Osteoblast (primary cell): ENCODE results near the gene IRX3. TPM values are rescaled to one million over a fixed set of nuclear protein-coding genes. Genes with fewer than 3 reads are reported as not detected.
A peak's percentile ranks its signal among the peaks of the same experiment; 100 is the strongest.

ENCODE experiments used
- DNase-seq: peaks from one replicate; pipeline ENCODE4 v3.0.0; 2011; ENCODE audit warnings: low spot score, mixed read lengths; ENCODE audit not compliant: insufficient read length; ENCODE audit errors: missing footprints
- H2AFZ ChIP-seq: 2 replicates; pipeline ENCODE4 v1.6.0; 2011; ENCODE audit warnings: mild to moderate bottlenecking, low read length
- H3K27ac ChIP-seq: 2 replicates; pipeline ENCODE4 v1.5.1; 2011; ENCODE audit warnings: mild to moderate bottlenecking, low read depth, low read length, moderate library complexity
- H3K27me3 ChIP-seq: 2 replicates; pipeline ENCODE4 v1.6.0; 2012; ENCODE audit warnings: mild to moderate bottlenecking, control low read depth, inconsistent platforms, low read length, moderate library complexity; ENCODE audit not compliant: insufficient read depth
- H3K36me3 ChIP-seq: 2 replicates; pipeline ENCODE4 v1.5.1; 2011; ENCODE audit warnings: mild to moderate bottlenecking, low read length, control low read depth, moderate library complexity; ENCODE audit not compliant: insufficient read depth
- H3K4me1 ChIP-seq: 2 replicates; pipeline ENCODE4 v1.5.1; 2011; ENCODE audit warnings: mild to moderate bottlenecking, low read length, control low read depth, moderate library complexity; ENCODE audit not compliant: insufficient read depth
- H3K4me2 ChIP-seq: 2 replicates; pipeline ENCODE4 v1.6.0; 2011; ENCODE audit warnings: mild to moderate bottlenecking, low read length; ENCODE audit not compliant: insufficient read depth
- H3K4me3 ChIP-seq: fragments of 200-600 bp; sonication (generic); 3 replicates; pipeline ENCODE4 v1.5.1; 2012; ENCODE audit warnings: mild to moderate bottlenecking, low read length, inconsistent platforms; ENCODE audit not compliant: insufficient read depth
- H3K79me2 ChIP-seq: 2 replicates; pipeline ENCODE4 v1.6.0; 2012; ENCODE audit warnings: mild to moderate bottlenecking, low read length, control low read depth, inconsistent platforms; ENCODE audit not compliant: insufficient read depth
- H3K9me3 ChIP-seq: 2 replicates; pipeline ENCODE4 v1.5.1; 2011; ENCODE audit warnings: low read depth, low read length, control low read depth
- H4K20me1 ChIP-seq: 2 replicates; pipeline ENCODE4 v1.6.0; 2012; ENCODE audit warnings: mild to moderate bottlenecking, low read length, control low read depth; ENCODE audit not compliant: insufficient read depth
- total RNA-seq: library from RNA; depleted of rRNA; stranded (reverse); fragments of >200 nt; gene quantifications from 2 replicates; pipeline ENCODE4 v1.2.3, GENCODE V29; 2012
- TF ChIP-seq, protein P1 (sequence below): IDR thresholded peaks from 2 replicates; pipeline ENCODE4 v1.5.1; 2011; ENCODE audit warnings: mild to moderate bottlenecking, low read depth, low read length, moderate library complexity; ENCODE audit errors: extremely low read depth

The IRX3 gene
- total RNA-seq, 1 donor = 71.7 TPM

DNA sequence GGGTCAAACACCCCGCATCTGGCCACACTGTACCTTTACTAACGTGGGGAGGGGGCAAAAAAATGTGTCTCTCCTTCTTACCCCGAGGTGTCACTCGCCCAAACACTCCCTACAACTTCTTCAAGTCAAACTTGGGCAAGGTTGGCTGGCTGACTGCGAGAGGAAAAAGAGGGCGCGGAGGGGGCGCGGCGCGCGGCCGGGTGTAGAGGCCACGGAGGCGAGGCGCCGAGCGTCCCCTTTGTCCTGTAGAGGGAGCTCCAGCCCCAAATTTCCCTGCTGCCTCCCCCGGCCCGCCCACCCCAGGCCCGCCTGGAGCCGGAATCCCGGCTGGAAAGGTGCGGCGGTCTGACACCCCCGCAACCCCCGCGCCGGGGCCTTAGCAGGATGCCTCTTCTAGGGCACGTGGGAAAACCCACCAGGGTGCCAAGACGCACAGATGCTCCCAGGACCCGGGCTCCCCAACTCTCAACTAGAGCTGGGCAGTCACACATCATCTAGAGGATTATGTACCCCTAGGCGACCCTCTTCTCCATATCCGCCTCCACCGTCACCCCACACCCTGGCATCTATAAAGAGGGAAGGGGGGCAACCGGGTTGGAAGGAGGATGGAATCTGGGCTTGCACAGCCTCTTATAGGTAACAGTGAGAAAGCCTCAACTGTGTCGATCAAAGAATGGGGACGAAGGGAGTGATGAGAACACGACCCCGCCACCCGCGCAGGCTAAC, 4.2 kb downstream of the IRX3 start:
- H3K9me3 ChIP-seq = no peaks in the 10 kb centered on the region
- TF ChIP-seq, protein P1, sequence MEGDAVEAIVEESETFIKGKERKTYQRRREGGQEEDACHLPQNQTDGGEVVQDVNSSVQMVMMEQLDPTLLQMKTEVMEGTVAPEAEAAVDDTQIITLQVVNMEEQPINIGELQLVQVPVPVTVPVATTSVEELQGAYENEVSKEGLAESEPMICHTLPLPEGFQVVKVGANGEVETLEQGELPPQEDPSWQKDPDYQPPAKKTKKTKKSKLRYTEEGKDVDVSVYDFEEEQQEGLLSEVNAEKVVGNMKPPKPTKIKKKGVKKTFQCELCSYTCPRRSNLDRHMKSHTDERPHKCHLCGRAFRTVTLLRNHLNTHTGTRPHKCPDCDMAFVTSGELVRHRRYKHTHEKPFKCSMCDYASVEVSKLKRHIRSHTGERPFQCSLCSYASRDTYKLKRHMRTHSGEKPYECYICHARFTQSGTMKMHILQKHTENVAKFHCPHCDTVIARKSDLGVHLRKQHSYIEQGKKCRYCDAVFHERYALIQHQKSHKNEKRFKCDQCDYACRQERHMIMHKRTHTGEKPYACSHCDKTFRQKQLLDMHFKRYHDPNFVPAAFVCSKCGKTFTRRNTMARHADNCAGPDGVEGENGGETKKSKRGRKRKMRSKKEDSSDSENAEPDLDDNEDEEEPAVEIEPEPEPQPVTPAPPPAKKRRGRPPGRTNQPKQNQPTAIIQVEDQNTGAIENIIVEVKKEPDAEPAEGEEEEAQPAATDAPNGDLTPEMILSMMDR = peak; percentile 37
- H3K79me2 ChIP-seq = peaks cover 44% of the 10 kb centered on the region
- peak overlapping the region; percentile 73 for H3K27ac ChIP-seq
- H3K4me1 ChIP-seq = peaks cover 21% of the 10 kb centered on the region
- H4K20me1 ChIP-seq = peaks cover 21% of the 10 kb centered on the region
- no peak overlapping the region for H2AFZ ChIP-seq
- H3K36me3 ChIP-seq = peaks cover 37% of the 10 kb centered on the region
- peak overlapping the region; percentile 85 for H3K4me3 ChIP-seq
- DNase-seq = peak; percentile 90
- no peaks in the 10 kb centered on the region for H3K27me3 ChIP-seq
- peak overlapping the region; percentile 81 for H3K4me2 ChIP-seq

DNA sequence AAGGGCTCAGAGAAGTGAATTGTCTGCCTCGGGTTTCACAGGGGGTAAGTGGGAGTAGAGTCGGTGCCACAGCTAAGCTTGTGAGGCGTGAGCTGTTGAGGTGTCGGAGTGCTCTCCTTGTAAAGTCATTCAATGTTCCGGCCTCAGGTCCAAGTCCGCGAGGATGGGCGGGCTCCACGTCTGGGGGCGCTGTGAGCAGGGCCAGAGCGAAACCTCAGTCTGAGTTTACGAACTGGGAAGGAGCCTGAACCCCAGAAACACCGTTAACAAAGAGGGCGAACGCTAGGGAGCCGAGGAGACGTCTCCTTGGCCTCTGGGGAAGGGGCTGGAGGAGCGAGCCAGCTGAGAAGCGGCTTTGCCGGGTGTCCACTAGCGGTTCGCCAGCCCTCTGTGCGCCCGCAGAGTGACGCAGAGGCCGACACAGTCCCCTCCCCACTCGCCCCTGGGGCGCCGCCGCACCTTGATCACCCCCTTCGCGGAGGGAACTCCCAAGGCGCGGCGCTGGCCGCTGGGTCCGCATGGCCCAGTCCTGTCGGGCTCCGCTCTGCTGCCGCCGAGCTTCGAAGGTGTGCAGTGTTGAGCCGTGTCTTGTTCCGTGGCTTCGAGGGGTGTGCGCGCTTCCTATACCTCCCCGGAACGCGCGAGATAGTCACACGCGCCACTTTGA, 4.9 kb downstream of the IRX3 start:
- TF ChIP-seq, protein P1 = no peak
- H3K79me2 ChIP-seq = peaks cover 44% of the 10 kb centered on the region
- no peaks in the 10 kb centered on the region for H3K27me3 ChIP-seq
- H2AFZ ChIP-seq = no peak overlapping the region
- peaks cover 21% of the 10 kb centered on the region for H4K20me1 ChIP-seq
- H3K9me3 ChIP-seq = no peaks in the 10 kb centered on the region
- peaks cover 21% of the 10 kb centered on the region for H3K4me1 ChIP-seq
- no peak overlapping the region for H3K27ac ChIP-seq
- peak overlapping the region; percentile 47 for H3K4me3 ChIP-seq
- H3K4me2 ChIP-seq = peak overlapping the region; percentile 57
- peaks cover 37% of the 10 kb centered on the region for H3K36me3 ChIP-seq
- DNase-seq = no peak

DNA sequence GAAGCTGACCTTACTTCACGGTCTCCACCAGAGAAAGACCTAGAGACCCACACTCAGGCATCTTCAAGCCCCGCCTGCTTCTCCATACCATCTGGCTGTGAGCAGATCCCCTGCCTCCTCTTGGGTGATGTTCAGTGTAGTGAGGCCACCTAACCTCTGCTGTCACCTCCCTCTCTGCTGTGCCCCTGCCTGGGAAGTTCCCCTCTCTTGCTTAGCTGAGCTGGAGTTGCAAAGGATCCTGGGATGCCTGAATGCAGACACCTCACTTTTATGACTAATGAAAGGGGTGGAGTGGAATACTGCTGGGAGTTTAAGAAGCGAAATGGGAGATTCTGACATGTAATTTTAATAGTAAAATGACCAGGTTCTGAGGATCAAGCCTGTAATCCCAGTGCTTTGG, 5.8 kb downstream of the IRX3 start:
- H3K36me3 ChIP-seq = peaks cover 37% of the 10 kb centered on the region
- no peak overlapping the region for H3K27ac ChIP-seq
- H3K27me3 ChIP-seq = no peaks in the 10 kb centered on the region
- H3K4me3 ChIP-seq = no peak overlapping the region
- no peak overlapping the region for H3K4me2 ChIP-seq
- peaks cover 44% of the 10 kb centered on the region for H3K79me2 ChIP-seq
- H3K9me3 ChIP-seq = no peaks in the 10 kb centered on the region
- peaks cover 21% of the 10 kb centered on the region for H3K4me1 ChIP-seq
- DNase-seq = peak; percentile 96
- peaks cover 21% of the 10 kb centered on the region for H4K20me1 ChIP-seq
- no peak overlapping the region for H2AFZ ChIP-seq
- TF ChIP-seq, protein P1 = no peak
